ENCODE data around the gene DUXA. TPM values are rescaled to one million over a fixed set of nuclear protein-coding genes. Genes with fewer than 3 reads are reported as not detected.

Gene DUXA
- total RNA-seq, 6 experiments from 2014 or later = not detected

Other genes with a start within 250 kb of the DUXA start
- gene USP29, start 47.5 kb downstream of the DUXA start, total RNA-seq (2021; fragmentation: NEBNext Ultra II Directional; extraction: Animal tissue kit (Norgen Biotek cat#: 25700)) = not detected
- not detected for gene ZIM3, start 22.3 kb downstream of the DUXA start, total RNA-seq (2021; fragmentation: NEBNext Ultra II Directional; extraction: Animal tissue kit (Norgen Biotek cat#: 25700))
- gene ZNF264, start 24.0 kb upstream of the DUXA start, total RNA-seq (2021; fragmentation: NEBNext Ultra II Directional; extraction: Animal tissue kit (Norgen Biotek cat#: 25700)) = 10 to 100 TPM; 20.1 to 23.1 (median 22.6) TPM
- 1 to 10 TPM in 1 of 6 experiments, under 1 TPM in 4, not detected in 1; 0.31 to 1.1 (median 0.48) TPM for gene AURKC, start 63.5 kb upstream of the DUXA start, total RNA-seq (2021; fragmentation: NEBNext Ultra II Directional; extraction: Animal tissue kit (Norgen Biotek cat#: 25700))
- gene ZNF805, start 73.1 kb upstream of the DUXA start, total RNA-seq (2021; fragmentation: NEBNext Ultra II Directional; extraction: Animal tissue kit (Norgen Biotek cat#: 25700)) = 10 to 100 TPM; 10.7 to 12.8 (median 11.9) TPM
- gene ZNF460, start 113.0 kb upstream of the DUXA start, total RNA-seq (2021; fragmentation: NEBNext Ultra II Directional; extraction: Animal tissue kit (Norgen Biotek cat#: 25700)) = 10 to 100 TPM; 17.3 to 39.5 (median 22.2) TPM
- 1 to 10 TPM; 4.6 to 5.2 (median 4.8) TPM for gene ZNF543, start 153.0 kb upstream of the DUXA start, total RNA-seq (2021; fragmentation: NEBNext Ultra II Directional; extraction: Animal tissue kit (Norgen Biotek cat#: 25700))
- gene ZNF304, start 183.8 kb upstream of the DUXA start, total RNA-seq (2021; fragmentation: NEBNext Ultra II Directional; extraction: Animal tissue kit (Norgen Biotek cat#: 25700)) = 1 to 10 TPM; 7.1 to 8.1 (median 7.7) TPM
- gene TRAPPC2B, start 196.1 kb upstream of the DUXA start, total RNA-seq (2021; fragmentation: NEBNext Ultra II Directional; extraction: Animal tissue kit (Norgen Biotek cat#: 25700)) = 1 to 10 TPM; 7.3 to 8.5 (median 8.2) TPM
- gene ZNF547, start 196.1 kb upstream of the DUXA start, total RNA-seq (2021; fragmentation: NEBNext Ultra II Directional; extraction: Animal tissue kit (Norgen Biotek cat#: 25700)) = 1 to 10 TPM; 1.5 to 2.9 (median 1.7) TPM
- gene ZNF548, start 222.4 kb upstream of the DUXA start, total RNA-seq (2021; fragmentation: NEBNext Ultra II Directional; extraction: Animal tissue kit (Norgen Biotek cat#: 25700)) = 10 to 100 TPM in 1 of 6 experiments, 1 to 10 TPM in 5; 8.0 to 10.4 (median 9.2) TPM
- gene ZNF17, start 243.7 kb upstream of the DUXA start, total RNA-seq (2021; fragmentation: NEBNext Ultra II Directional; extraction: Animal tissue kit (Norgen Biotek cat#: 25700)) = 1 to 10 TPM; 6.4 to 8.1 (median 7.0) TPM

Data from HFFc6 (cell line).